ENCODE data around the gene MRPS5. TPM values are rescaled to one million over a fixed set of nuclear protein-coding genes. Genes with fewer than 3 reads are reported as not detected.

The MRPS5 gene
- total and polyA plus RNA-seq, 2 donors (not counting 1 experiment from before 2014, with no cell fraction given): 46.3 to 48.0 TPM

DNA sequence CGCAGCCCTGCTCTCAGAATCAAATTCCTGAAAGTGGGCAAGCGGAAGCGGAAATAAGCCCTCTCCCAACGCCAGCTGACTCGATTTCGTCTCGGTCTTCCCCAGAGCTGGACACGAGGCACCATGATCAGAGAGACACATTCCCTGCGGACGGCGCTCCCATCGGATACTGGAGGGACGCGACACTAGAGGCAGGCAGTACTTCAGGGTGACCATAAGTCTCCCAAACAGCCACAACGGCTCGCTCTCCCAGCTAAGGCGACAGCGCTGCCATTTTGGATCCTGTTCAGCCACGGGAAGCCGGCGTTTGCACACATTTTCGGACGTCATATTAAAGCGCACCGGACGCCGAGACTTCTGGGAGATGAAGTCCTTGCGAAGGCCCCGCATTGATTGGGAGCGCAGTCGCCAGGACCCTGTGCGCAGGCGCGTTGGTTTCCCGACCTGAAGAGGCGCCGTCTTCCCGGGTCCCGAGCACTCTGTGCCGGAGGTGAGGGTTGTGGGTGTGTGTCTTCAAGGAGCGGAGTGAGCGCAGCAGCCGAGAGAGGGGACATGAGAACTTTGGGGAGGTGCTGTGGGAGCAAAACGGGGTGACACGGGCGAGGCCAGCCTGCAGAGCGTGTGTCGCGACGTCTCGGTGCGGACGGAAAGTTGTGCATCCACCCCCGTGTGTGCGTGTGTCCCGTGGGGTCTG, 43.9 kb upstream of the MRPS5 start, which contains the start of gene ZNF2:
ZNF2 (plus strand) TSS at position 439 of the 694 bp plus-strand sequence. CDS start 10,418 bp downstream, outside the sequence.
- no peaks in the 10 kb centered on the region for H4K20me1 ChIP-seq (ENCODE audit: control insufficient read depth, insufficient read depth, low read length, poor library complexity, severe bottlenecking)
- peaks cover 28% of the 10 kb centered on the region for H3K4me1 Mint-ChIP-seq
- no peaks in the 10 kb centered on the region for H3K27me3 Mint-ChIP-seq
- peak within 1 kb of the TSS; percentile 70 to 96 (median 94) for H3K4me3 ChIP-seq (ENCODE audit: control extremely low read depth in 1 of 5, extremely low read depth in 1 of 5, insufficient read depth in 1 of 5, low read depth in 2 of 5, low read length in 4 of 5)
- no peaks in the 10 kb centered on the region for H3K36me3 ChIP-seq (replicated peaks in 1 of 2; ENCODE audit: control extremely low read depth in 1 of 2, control insufficient read depth in 1 of 2, extremely low read depth in 1 of 2, insufficient read depth in 2 of 2, low read length in 1 of 2)
- POLR2A ChIA-PET: interaction anchor here (1.5 kb wide), 1 partner anchor 44 kb away, joined by 4 read pairs; the partner anchor contains the start of gene MRPS5
- DNase-seq (peak; percentile 96), ATAC-seq (ENCODE audit: low read depth) (peak; percentile 94)
- H3K4me2 ChIP-seq (replicated peaks; ENCODE audit: low read depth, low read length, poor library complexity, severe bottlenecking): peak within 1 kb of the TSS; percentile 90
- peaks cover 41% of the 10 kb centered on the region for H3K79me2 ChIP-seq (ENCODE audit: control insufficient read depth, insufficient read depth, low read length)
- H3K27ac Mint-ChIP-seq: peak within 1 kb of the TSS; percentile 98
- H3K4me1 ChIP-seq (ENCODE audit: control insufficient read depth in 2 of 2, insufficient read depth in 2 of 2, low read length in 2 of 2): peaks cover 11 to 16% of the 10 kb centered on the region in 2 donors
- peak within 1 kb of the TSS; percentile 91 for H2AFZ ChIP-seq (ENCODE audit: insufficient read depth, low read depth, low read length, poor library complexity, severe bottlenecking)
- intact Hi-C loops (cut with micrococcal nuclease): loop anchor here (1.0 kb wide), 2 partner anchors 42 to 43 kb away; partner anchors contain the start of gene ZNF892
- H3K9me3 Mint-ChIP-seq (ENCODE audit: insufficient read depth): no peaks in the 10 kb centered on the region
- no peaks in the 10 kb centered on the region for H3K9me3 ChIP-seq (ENCODE audit: control extremely low read depth in 1 of 3, control insufficient read depth in 2 of 3, insufficient read depth in 1 of 3, low read length in 2 of 3)
- peak within 1 kb of the TSS; percentile 97 for H3K4me3 Mint-ChIP-seq
- peak within 1 kb of the TSS; percentile 82 for H3K9ac ChIP-seq (ENCODE audit: low read length)
- no peak for TF ChIP-seq EZH2 (IDR thresholded peaks at IDR 0.05; ENCODE audit: borderline replicate concordance, insufficient read depth, low read depth, low read length, poor library complexity, severe bottlenecking)
- TF ChIP-seq, protein P1, sequence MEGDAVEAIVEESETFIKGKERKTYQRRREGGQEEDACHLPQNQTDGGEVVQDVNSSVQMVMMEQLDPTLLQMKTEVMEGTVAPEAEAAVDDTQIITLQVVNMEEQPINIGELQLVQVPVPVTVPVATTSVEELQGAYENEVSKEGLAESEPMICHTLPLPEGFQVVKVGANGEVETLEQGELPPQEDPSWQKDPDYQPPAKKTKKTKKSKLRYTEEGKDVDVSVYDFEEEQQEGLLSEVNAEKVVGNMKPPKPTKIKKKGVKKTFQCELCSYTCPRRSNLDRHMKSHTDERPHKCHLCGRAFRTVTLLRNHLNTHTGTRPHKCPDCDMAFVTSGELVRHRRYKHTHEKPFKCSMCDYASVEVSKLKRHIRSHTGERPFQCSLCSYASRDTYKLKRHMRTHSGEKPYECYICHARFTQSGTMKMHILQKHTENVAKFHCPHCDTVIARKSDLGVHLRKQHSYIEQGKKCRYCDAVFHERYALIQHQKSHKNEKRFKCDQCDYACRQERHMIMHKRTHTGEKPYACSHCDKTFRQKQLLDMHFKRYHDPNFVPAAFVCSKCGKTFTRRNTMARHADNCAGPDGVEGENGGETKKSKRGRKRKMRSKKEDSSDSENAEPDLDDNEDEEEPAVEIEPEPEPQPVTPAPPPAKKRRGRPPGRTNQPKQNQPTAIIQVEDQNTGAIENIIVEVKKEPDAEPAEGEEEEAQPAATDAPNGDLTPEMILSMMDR (IDR thresholded peaks at IDR 0.05): no peak
- H3K27ac ChIP-seq (ENCODE audit: low read length in 2 of 2): peak within 1 kb of the TSS; percentile 80 to 91
- no peaks in the 10 kb centered on the region for H3K27me3 ChIP-seq (replicated peaks in 1 of 4; ENCODE audit: control extremely low read depth in 1 of 4, control insufficient read depth in 3 of 4, insufficient read depth in 4 of 4, low read length in 3 of 4)
- under 1% methylated on average over 56 of the region's 56 CpGs for WGBS (ENCODE audit: insufficient coverage)
- CTCF ChIA-PET: interaction anchor here (1.7 to 2.7 kb wide), 2 partner anchors 39 to 44 kb away, joined by 4 to 14 read pairs; partner anchors contain the start of gene MRPS5

DNA sequence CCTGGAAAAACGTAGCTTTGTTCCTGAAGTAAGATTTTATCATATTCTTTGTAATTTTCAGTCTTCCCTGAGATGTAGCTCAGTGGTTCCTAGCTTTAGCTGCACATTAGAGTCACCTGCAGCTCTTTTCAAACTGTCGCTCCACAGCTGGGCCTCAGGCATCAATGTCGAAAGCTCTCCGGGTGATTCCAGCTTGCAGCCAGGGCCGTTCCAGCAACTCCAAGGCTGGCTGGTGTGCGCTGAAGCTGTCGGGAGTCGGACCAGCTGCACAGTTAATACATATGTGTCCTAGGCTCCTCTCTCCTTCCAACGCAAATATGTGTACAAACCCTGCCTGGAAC, 43.4 kb upstream of the MRPS5 start:
- Mint-ChIP-seq H3K9me3 (ENCODE audit: insufficient read depth) (no peaks in the 10 kb centered on the region), H3K27me3 (no peaks in the 10 kb centered on the region), H3K27ac (peak overlapping the region; percentile 98), H3K4me3 (peak overlapping the region; percentile 97), H3K4me1 (peaks cover 33% of the 10 kb centered on the region)
- DNase-seq (no peak), ATAC-seq (ENCODE audit: low read depth) (peak; percentile 5)
- no peak for TF ChIP-seq EZH2 (IDR thresholded peaks at IDR 0.05; ENCODE audit: borderline replicate concordance, insufficient read depth, low read depth, low read length, poor library complexity, severe bottlenecking)
- TF ChIP-seq, protein P1 (IDR thresholded peaks at IDR 0.05): no peak
- Histone ChIP-seq H3K9ac (ENCODE audit: low read length) (peak overlapping the region; percentile 82), H3K4me2 (replicated peaks; ENCODE audit: low read depth, low read length, poor library complexity, severe bottlenecking) (peak overlapping the region; percentile 90), H3K4me3 (ENCODE audit: control extremely low read depth in 1 of 5, extremely low read depth in 1 of 5, insufficient read depth in 1 of 5, low read depth in 2 of 5, low read length in 4 of 5) (peak overlapping the region; percentile 70 to 96 (median 94)), H3K27me3 (replicated peaks in 1 of 4; ENCODE audit: control extremely low read depth in 1 of 4, control insufficient read depth in 3 of 4, insufficient read depth in 4 of 4, low read length in 3 of 4) (no peaks in the 10 kb centered on the region), H3K27ac (ENCODE audit: low read length in 2 of 2) (peak overlapping the region; percentile 80 to 91), H3K4me1 (ENCODE audit: control insufficient read depth in 2 of 2, insufficient read depth in 2 of 2, low read length in 2 of 2) (peaks cover 11 to 19% of the 10 kb centered on the region in 2 donors), H3K36me3 (replicated peaks in 1 of 2; ENCODE audit: control extremely low read depth in 1 of 2, control insufficient read depth in 1 of 2, extremely low read depth in 1 of 2, insufficient read depth in 2 of 2, low read length in 1 of 2) (no peaks in the 10 kb centered on the region), H3K79me2 (ENCODE audit: control insufficient read depth, insufficient read depth, low read length) (peaks cover 41% of the 10 kb centered on the region), H4K20me1 (ENCODE audit: control insufficient read depth, insufficient read depth, low read length, poor library complexity, severe bottlenecking) (no peaks in the 10 kb centered on the region), H3K9me3 (ENCODE audit: control extremely low read depth in 1 of 3, control insufficient read depth in 2 of 3, insufficient read depth in 1 of 3, low read length in 2 of 3) (no peaks in the 10 kb centered on the region), H2AFZ (ENCODE audit: insufficient read depth, low read depth, low read length, poor library complexity, severe bottlenecking) (peak overlapping the region; percentile 91)
- intact Hi-C loops (cut with micrococcal nuclease): loop anchor here (1.0 kb wide), 2 partner anchors 42 to 43 kb away; partner anchors contain the start of gene ZNF892
- 2% methylated on average over 8 of the region's 9 CpGs for WGBS (ENCODE audit: insufficient coverage)
- CTCF ChIA-PET: interaction anchor here (1.7 to 2.7 kb wide), 2 partner anchors 38 to 43 kb away, joined by 4 to 14 read pairs; partner anchors contain the start of gene MRPS5
- POLR2A ChIA-PET: interaction anchor here (1.5 kb wide), 1 partner anchor 44 kb away, joined by 4 read pairs; the partner anchor contains the start of gene MRPS5

Measured in B cell (primary cell).